ENCODE results near the gene TM4SF4.

The TM4SF4 gene

DNA sequence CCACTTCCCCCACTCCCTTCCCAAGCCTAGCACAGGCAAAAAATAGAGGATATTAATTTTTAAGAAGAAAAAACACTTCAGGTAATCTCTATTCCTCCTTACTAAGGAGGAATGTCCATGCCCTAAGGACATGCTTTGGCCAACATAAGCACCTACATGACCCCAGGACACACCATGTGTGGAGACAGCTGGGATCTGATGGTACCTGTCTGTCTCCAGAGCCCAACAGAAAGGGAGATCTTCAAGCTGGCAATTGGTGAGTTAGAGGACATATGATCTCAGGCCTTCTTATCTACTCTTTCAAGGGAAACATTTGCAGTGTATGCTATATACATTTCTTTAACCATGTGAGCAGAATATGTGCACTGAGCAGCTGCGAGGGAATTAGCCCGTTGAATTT, 7.0 kb downstream of the TM4SF4 start:
- DNase-seq (ENCODE audit: low read depth in 2 of 2), result no peak

DNA sequence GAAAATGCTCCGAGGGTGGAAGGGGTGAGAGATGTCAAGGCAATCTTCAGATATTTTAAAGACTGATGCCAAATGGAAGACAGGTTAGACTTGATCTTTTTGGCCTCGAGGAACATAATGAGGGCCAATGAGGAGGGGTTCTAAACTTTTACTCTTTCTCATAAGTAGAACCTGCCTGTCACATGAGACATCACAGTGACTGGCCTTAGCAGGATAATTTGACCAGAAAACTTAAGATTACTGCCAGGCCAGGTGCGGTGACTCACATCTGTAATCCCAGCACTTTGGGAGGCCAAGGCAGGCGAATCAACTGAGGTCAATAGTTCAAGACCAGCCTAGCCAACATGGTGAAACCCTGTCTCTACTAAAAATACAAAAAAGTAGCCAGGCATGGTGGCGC, 12.2 kb downstream of the TM4SF4 start:
- no peak for DNase-seq (ENCODE audit: low read depth in 2 of 2)

DNA sequence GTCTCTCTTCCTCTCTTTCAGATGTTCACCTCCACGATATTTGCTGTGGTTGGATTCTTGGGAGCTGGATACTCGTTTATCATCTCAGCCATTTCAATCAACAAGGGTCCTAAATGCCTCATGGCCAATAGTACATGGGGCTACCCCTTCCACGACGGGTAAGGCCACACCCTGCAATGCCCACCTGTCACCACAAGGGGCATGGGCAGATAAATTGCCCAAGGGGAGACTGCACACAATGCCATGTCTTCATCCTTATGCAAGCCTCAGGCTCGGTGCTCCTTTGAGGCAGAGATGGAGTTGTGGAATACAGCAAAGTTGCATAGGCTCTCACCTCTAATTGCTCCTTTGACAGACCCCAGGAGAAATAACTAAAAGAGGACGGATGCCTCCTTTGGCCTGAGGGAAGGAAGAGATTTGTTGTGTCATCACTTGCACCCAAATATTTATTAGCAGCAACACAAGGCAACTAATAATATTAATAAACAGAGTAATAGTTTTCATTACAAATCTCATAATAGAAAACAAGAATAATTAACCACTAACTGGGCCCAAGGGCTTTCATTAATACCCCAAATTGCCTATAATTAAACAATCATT, 13.2 kb downstream of the TM4SF4 start:
- no peak for DNase-seq (ENCODE audit: low read depth in 2 of 2)

DNA sequence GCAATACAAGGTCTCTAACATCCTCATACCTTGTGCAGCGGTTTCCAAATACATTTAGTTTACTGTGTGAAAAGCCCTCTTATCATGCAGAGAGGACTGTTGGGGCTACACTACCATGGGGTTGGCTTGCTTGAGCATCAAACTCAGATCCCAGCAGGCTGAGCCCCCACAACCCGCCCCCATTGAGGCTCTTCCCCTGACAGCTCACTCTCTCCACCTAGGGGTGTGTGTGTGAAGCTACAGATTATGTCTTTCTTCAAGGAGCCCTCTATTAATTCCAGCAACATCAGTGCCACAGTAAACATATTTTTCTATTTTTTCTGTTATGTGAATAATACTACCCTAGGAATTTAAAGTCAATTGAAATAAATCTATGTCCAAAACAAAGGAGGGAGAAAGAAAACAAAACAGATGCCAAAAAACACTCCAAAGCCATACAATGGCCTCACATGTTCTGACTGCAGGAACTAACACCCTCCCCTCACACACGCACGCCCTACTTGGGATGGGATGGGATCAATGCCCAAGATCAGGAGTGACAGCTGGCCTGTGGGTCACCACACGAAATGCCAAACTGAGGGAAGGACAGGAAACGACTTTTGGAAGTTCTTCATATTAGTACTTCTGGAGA, 14.7 kb downstream of the TM4SF4 start:
- no peak for DNase-seq (ENCODE audit: low read depth in 2 of 2)

DNA sequence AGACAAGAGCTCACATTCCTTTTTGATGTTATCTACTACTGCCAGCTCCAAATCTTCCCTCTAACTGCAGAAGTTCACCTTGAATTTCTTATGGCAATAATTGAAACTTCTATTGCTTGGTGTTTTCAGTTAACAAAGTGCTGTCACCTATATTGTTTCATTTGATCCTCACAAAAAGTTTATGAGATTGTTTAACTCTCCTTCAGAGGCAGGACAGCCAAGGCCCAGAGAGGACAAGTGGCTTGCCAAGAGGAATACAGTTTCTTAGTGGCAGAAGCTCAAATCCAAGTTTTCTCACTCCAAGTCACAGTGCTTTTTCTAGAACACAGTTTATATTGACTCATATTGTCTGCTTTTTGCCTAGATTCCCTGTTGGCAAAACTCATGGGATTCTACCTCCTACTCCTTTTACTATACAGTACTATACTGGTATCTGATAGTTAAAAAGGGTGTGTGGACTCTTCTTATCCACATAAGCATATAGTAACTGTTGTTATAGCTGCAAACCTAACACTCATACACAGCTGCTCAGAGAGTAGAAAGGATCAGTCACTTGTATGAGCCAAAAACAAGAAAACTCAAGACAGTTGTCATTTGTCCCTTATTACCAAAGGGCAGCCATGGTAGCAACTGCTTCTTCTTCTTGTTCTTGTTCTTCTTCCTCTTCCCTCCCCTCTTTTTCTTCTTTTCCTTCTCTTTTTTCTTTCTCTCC, 15.9 kb downstream of the TM4SF4 start:
- DNase-seq (ENCODE audit: low read depth in 2 of 2), result no peak

DNA sequence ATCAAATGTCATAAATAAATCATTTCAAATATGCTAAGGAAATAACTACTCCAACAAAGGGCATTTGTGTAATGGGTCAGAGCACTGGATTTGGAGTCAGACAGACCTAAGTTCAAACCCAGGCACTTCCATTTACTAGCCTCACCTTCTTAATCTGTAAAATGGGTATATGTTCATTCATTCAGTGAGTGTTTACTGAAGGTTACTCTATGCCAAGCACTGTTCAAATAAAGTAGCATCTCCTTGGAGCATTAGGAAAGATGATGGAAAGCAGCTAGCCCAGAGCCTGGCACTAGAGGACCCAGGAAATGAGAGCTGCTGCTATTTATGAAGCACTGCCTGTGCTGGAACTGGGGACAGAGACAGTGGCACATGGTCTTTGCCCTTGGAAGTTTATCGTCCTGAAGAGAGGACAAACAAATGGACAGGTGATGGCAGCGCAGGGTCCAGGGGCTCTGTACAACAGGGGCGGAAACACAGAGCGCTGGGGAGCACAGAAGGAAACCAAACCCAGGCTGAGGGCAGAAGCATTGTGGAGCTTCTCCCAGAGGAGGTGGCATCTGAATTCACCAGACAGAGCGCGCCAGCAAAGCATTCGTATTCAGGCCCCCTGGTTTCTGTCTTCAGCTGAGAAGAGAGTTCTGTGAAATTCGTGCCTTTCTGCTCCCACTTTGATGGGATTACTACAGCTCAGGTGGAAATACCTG, 19.0 kb downstream of the TM4SF4 start:
- DNase-seq (ENCODE audit: low read depth in 2 of 2), result no peak

DNA sequence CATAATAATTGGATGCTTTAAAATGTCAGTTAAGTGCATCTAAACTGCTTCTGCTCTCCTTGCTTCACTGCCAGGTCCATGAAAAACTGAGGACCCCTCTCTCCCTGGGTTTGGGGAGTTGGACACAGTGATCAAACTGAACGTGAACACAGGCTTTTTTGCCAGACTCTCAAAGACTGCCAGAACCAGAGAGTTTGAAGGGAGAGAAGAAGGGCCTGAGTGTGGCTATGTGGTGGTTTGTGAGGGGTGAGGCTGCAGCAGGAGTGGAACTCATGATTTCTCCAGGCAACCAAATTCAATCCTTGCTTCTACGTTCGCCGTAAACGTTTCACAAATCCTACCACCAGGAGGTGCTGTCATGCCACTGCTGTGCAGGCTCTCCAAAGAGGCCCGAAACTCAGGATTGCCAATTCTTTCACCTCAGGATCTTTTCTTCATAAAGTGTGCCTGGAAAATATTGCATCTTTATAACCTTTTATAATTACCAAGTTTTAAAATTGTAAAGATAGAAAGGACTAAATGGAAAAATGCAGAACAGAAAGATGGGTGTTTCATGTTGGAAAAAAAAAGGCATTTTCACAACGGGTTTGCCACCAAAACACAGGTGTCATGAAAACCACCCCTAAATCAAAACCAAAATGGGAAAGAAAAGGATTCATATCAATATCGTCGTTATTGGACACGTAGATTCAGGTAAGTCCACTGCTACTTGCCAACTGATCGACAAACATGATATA, 19.7 kb downstream of the TM4SF4 start:
- no peak for DNase-seq (ENCODE audit: low read depth in 2 of 2)

DNA sequence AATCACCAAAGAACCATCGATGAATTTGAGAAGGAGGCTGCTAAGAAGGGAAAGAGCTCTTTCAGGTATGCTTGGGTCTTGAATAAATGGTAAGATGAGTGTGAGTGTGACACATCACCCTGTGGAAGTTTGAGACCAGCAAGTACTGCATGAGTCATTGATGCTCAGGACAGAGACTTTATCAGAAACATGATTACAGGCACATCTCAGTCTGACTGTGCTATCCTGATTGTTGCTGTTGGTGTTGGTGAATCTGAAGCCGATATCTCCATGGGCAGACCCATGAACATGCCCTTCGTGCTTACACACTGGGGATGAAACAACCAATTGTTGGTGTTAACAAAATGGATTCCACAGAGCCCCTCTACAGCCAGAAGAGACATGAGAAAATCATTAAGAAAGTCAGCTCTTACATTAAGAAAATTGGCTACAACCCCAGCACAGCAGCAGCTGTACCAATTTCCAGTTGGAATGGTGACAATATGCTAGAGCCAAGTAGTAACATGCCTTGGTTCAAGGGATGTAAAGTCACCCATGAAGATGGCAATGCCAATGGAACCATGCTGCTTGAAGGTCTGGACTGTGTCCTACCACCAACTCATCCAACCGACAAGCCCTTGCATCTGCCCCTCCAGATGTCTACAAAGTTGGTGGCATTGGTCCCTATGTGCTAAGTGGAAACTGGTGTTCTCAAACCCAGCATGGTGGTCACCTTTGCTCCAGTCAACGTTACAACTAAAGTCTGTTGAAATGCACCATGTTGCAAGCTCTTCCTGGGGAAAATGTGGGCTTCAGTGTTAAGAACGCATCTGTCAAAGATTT, 20.5 kb downstream of the TM4SF4 start:
- DNase-seq (ENCODE audit: low read depth in 2 of 2), result no peak

DNA sequence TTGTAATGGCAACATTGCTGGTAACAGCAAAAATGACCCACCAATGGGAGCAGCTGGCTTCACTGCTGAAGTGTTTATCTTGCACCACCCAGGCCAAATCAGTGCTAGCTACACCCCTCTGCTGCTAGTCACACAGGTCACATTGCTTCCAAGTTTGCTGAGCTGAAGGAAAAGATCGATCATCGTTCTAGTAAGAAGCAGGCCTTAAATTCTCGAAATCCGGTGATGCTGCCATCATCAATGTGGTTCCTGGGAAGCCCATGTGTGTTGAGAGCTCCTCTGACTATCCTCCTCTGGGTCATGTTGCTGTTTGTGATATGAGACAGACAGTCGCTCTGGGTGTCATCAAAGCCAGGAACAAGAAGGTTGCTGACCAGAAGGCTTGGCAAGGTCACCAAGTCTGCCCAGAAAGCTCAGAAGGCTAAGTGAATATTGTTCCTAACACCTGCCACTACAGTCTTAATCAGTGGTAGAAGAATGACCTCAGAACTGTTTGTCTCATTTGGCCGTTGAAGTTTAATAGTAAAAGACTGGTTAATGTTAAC, 21.2 kb downstream of the TM4SF4 start:
- no peak for DNase-seq (ENCODE audit: low read depth in 2 of 2)

DNA sequence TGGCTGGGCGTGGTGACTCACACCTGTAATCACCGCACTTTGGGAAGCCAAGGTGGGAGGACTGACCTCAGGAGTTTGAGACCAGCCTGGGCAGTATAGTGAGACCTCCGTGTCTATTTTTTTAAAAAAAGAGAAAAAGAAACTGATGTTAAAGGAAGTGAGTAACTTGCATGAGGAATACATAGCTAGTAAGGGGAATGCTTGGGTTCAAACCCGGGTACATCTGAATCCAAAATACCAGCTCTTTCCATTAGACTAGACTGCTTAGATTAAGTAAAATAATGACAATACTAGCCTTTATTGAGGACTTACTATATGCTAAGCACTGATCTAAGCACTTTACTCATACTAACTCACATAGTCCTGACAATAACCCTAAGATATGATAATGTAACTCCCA, 22.4 kb downstream of the TM4SF4 start:
- no peak for DNase-seq (ENCODE audit: low read depth in 2 of 2)

DNA sequence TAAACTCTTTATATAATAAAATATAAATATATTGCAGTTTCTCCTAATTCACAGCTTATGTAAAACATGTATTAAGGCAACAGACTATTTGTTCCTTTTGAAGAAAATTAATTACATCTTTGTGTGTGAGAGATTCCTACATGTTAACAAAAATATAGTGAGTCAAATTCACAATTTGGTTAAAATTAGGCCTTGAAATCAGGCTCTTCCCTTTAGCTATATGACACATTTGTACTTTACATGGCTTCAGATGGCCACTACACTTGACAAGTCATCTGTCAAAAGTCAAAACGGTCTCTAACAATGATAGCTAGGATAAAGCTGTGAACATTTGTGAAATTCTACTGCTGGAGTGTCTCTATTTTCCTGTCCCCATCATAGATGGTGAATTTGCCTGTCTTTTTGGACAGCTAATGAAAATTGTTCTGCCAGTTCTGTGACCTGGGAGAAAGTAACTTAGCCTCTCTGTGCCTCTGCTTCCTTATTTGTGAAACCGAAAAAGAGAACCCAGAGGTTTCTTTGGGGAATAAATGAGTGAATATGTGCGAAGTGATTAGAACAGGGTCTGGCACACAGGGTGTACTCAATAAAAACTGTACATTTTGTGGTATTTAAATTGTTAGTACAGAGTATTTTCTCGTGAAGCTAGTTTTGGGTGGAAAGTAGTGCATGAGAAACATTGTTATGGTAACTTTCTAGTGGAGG, 23.6 kb downstream of the TM4SF4 start:
- no peak for DNase-seq (ENCODE audit: low read depth in 2 of 2)

DNA sequence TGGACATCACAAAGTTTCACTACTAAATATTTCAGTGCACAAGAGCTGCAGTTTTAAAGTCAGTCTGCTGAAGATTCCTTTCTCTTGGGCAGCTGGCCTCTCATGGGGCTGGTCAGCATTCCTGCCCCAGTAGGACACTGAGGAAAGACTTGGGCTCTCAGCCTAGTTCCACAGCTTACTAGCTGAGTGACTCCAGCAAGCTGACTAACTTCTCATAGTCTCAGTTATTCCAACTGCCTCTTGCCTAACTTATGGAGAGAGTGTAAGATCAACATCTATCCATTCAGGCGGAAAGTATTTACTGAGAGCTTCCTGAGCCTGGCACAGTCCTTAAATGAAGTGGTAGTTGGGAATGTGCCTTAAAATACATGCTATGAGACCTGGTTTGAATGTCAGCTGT, 27.0 kb downstream of the TM4SF4 start:
- DNase-seq (ENCODE audit: low read depth in 2 of 2), result no peak

DNA sequence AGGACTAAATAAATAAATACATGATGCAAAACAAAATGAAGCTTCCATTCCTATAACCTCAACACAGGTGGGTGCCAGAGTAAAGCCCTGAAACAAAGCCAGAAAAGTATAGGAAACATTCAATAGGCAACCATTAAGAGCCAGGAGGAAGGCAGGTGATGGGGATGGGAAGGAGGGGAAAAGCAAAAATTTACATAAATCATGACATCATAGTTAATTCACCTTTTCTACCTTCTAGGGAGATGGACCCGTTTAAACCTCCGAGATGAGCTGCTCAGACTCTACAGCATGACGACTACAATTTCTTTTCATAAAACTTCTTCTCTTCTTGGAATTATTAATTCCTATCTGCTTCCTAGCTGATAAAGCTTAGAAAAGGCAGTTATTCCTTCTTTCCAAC, 27.9 kb downstream of the TM4SF4 start:
- no peak for DNase-seq (ENCODE audit: low read depth in 2 of 2)

DNA sequence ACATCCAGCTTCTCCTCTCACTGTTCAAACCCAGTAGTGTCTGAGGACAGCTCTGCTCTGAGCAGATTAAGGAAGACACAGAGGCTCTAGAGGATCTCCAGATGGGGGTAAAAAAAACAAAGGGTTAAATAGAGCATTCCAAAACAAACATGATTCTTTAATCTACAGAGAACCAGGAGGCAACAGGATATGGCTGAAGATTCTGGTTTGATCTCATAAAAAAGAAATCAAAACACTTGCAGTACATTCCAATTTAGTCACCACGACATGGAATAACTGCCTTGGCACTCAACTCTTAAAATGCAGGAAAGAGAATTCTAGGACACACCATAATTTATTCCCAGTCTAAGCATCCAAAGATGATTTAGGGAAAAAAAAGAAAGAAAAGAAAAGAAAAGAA, 32.0 kb downstream of the TM4SF4 start:
- no peak for DNase-seq (ENCODE audit: low read depth in 2 of 2)

DNA sequence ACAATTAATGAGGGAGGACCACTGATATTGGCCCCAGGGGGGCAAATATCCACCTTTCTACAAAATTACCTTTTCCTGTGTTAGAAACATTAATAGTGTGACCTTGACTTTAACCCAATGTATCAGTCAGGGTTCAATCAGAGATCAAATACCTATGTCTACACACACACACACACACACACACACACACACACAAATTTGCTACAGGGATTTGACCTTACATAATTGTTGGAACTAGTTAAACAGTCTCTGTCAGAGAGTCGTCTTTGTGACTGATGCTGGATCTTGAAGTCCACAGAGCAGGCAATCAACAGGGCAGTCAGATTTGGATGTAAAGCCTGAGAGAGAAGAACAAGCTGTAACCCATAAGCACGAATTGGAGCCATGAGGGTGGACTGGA, 32.5 kb downstream of the TM4SF4 start:
- DNase-seq (ENCODE audit: low read depth in 2 of 2), result no peak

DNA sequence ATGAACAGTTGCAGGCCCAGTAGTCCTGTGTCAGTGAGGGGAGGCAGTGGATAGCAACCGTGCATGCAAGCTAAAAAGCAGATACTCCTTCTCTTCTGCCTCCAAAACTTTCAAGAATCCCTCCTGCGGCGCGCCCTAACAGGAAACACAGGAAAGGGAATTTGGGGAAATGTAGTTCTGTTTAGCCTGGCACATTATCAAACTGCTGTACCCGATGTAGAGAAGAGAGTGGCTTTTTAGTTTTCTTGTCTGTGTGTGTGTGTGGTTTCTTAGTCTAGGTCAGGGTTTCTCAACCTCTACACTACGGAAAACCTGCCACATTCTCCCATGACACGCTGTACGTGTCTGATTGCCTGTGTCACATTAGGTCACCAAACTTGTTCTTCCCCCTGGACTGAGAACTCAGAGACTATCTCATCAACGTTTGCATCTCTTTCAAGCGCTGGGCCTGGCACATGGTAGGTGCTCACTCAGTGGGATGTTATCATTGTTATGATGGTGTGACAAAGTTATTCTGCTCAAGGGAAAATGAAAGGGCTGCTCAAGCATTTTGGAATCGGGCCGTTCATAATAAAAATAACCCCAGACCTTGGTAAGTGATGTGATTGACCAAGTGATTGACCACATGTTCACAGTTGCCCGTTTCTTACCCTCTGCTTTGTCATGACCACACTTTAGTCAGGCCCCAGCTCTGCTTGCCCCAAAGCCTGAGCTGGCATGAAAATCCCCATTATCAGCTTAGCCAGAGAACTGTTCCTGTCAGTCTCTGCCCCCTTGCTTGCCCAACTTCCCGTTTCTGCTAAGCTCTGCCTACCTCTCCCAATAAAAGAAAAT, 33.2 kb downstream of the TM4SF4 start:
- no peak for DNase-seq (ENCODE audit: low read depth in 2 of 2)

DNA sequence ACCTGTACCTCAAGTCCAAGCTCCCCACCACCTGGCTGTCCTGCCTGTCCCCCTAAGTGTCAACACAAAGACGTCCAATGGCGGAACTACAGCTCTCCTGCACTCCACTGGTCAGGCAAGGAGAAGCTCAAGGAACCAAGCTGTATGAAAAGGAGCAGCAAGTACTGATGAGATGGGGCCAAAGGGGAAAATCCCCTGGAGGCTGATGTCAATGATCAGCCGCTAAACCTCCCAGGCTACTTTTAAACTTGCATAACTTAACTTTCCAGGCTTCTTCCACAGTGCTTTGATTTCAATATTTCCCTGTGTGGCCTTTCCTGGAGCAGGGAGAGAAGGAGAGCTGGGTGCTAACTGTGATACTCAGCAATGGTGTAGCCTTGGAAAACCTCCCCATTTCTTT, 35.0 kb downstream of the TM4SF4 start:
- no peak for DNase-seq (ENCODE audit: low read depth in 2 of 2)

DNA sequence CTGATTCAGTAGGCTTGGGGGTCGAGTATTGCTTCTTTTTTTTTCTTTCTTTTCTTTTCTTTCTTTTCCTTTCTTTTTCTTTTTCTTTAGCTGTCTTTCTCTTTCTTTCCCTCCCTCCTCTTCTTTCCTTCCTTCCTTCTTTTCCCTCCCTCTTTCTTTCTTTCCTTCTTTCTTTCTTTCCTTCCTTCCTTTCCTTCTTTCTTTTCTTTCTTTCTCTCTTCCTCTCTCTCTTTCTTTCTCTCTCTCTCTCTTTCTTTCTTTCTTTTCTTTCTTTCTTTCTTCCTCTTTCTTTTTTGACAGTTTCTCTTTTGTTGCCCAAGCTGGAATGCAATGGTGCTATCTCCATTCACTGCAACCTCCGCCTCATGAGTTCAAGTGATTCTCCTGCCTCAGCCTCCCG, 36.0 kb downstream of the TM4SF4 start:
- DNase-seq (ENCODE audit: low read depth in 2 of 2), result no peak

DNA sequence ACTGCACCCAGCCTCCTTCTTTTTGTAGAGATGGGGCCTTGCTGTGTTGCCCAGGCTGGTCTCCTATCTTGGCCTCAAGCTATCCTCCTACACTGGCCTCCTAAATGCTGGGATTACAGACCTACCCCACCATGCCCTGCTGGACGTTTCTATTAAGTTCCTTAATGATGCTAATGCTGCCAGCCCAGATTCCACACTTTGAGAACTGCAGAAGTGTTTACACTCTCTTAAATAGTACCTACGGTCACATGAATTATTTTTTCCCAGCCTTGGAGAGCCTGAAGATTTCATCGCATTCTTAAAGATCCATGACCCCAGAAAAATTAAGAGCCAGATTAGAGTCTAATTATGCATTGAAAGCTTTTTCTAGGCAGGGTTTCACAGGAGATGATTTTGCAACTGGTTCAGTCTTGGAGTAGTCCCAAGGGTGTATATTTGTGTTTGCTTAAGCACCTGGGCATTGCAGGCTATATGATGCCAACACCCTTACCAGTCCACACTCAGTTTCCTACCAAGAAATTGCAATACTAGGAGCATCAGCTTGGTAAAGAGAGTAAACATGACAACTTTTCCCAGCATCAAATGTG, 36.6 kb downstream of the TM4SF4 start:
- no peak for DNase-seq (ENCODE audit: low read depth in 2 of 2)
